Fibroblast of upper back skin (primary cell): Measurements from ENCODE around the gene ESRP2.

Experiments used
- DNase-seq: peaks from one replicate; pipeline ENCODE4 v3.0.0-alpha.2; 2013

ESRP2 gene

GRCh38 chr16:68263559-68264127 lies 27.7 kb upstream of the ESRP2 start:
- no peak for DNase-seq

DNA sequence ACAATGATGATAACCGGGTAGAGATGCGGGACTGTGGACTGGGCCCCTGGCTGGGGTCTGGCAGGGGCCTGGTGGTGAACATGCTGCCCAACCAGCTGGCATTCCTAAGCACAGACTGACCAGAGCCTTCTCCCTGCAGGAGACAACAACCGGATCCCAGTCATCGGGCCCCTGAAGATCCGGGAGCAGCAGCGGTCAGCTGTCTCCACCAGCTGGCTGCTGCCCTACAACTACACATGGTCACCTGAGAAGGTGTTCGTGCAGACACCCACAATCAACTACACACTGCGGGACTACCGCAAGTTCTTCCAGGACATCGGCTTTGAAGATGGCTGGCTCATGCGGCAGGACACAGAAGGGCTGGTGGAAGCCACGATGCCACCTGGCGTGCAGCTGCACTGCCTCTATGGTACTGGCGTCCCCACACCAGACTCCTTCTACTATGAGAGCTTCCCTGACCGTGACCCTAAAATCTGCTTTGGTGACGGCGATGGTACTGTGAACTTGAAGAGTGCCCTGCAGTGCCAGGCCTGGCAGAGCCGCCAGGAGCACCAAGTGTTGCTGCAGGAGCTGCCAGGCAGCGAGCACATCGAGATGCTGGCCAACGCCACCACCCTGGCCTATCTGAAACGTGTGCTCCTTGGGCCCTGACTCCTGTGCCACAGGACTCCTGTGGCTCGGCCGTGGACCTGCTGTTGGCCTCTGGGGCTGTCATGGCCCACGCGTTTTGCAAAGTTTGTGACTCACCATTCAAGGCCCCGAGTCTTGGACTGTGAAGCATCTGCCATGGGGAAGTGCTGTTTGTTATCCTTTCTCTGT lies 23.3 kb upstream of the ESRP2 start:
- no peak for DNase-seq

GRCh38 chr16:68257906-68258800 lies 22.2 kb upstream of the ESRP2 start:
- DNase-seq = no peak

GRCh38 chr16:68257251-68257905 lies 21.5 kb upstream of the ESRP2 start:
- DNase-seq = no peak

DNA sequence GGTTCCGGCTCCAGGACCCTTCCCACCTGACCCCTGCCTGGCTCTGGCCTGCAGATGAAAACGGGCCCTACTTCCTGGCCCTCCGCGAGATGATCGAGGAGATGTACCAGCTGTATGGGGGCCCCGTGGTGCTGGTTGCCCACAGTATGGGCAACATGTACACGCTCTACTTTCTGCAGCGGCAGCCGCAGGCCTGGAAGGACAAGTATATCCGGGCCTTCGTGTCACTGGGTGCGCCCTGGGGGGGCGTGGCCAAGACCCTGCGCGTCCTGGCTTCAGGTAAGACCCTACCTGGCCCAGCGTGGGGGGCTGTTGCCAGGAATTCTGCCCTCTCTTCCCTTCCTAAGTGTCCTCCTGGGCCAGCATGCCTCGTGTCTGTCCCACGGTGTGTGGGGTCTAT lies 19.8 kb upstream of the ESRP2 start:
- DNase-seq = no peak

DNA sequence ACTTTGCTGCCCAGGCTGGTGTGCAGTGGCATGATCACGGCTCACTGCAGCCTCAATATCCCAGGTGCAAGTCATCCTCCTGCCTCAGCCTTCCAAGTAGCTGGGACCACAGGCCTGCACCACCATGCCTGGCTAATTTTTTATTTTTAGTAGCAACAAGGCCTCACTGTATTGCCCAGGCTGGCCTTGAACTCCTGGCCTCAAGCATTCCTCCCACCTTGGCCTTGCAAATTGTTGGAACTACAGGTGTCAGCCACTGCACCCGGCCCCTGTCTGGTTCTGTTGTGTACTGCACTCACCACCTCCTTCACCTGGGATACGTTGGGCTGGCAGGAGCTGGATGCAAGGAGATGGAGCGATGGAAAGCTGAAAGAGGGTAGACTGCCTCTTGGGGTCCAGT lies 17.8 kb upstream of the ESRP2 start:
- no peak for DNase-seq

- DNase-seq = no peak
Measured at GRCh38 chr16:68252383-68252782, 16.5 kb upstream of the ESRP2 start.

- no peak for DNase-seq
Measured at GRCh38 chr16:68251832-68252231, 15.9 kb upstream of the ESRP2 start.

- no peak for DNase-seq
Measured at GRCh38 chr16:68250951-68251350, 15.0 kb upstream of the ESRP2 start.

- no peak for DNase-seq
Measured at GRCh38 chr16:68249371-68249770, 13.4 kb upstream of the ESRP2 start.

GRCh38 chr16:68247932-68248331 lies 12.0 kb upstream of the ESRP2 start:
- no peak for DNase-seq

- no peak for DNase-seq
Measured at GRCh38 chr16:68247400-68247799, 11.5 kb upstream of the ESRP2 start.

DNA sequence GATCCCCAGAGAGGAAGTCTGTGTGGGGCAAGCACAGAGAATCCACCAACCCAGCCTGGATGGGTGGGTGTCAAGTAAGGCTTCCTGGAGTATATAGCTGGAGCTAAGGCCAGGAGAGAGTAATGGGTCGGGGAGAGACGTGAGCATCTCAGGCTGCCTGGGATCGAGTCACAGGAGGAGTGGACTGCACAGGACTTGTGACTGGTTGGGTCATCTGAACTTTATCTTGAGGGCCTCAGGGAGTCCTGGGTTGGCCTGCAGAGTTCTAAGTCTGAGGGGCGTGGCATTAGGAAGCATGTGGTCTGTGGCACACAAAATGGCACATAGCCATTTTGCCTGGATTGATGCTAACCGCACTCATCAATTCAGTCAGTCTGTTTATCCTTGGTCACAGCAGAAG lies 10.7 kb upstream of the ESRP2 start:
- no peak for DNase-seq

- DNase-seq = no peak
Measured at GRCh38 chr16:68246121-68246520, 10.2 kb upstream of the ESRP2 start.

DNA sequence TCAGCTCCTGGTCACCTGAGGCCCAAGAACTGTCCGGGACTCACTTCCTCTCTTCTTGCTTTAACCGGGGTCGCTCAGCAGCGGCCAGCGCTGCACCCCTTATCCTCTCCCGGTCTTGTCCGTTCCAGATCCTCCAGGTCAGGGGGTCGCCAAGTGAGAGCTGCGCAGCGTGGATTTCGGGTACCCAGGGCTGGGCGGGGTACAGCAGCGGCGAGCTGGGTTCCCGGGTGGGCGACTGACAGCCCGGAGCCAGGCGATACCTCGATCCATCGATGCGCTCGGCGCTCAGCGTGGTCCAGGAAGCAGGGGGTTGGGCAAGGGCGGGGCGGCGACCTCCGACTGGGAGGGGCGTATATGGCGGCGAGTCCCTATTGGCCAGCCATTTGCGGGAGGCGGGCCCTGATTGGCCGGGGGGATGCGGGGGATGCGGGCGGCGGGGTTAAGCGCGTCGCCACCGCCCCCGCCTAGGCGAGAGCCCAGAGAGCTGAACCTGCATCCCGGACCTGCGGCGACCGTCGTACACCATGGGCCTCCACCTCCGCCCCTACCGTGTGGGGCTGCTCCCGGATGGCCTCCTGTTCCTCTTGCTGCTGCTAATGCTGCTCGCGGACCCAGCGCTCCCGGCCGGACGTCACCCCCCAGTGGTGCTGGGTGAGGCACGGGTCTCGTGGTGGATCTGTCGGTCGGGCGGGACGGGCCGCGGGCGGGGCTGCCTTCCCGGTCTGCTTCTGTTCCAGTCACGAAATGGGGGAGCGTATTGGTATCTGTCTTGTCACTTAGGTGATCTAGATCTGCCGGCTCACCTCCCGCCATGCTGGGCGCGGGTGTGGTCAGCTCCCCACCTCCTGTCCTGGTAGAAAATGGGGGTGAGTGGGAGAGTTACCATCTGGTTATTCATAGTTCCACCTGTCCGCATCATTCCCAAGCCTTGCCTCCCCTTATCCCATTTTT lies 9.3 kb upstream of the ESRP2 start, which contains the start of gene PLA2G15:
Gene PLA2G15 (plus strand): TSS at position 471 of the 951 bp plus-strand sequence. CDS start 54 bp downstream, at position 525.
- DNase-seq = peak; percentile 92

DNA sequence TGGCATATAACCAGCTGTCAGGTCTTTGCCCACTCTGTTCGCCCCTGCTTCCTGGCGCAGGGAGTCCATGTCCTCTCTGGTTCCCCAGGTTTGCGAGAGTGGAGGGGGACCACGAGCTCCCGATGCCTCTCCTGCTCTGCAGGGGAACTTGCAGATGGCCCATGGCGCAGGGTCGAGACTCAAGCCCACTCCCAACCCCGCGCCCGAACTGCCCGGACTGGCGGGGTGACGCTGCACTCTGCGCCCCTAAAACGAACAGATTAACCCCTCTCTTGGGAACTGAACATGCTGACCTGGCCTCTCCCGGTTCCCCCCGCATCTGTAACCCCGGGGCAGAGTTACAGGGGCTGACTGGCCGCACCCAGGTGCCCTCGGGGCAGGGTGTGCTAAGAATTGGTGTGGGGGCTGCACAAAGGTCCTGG lies 8.6 kb upstream of the ESRP2 start:
- DNase-seq = no peak

DNA sequence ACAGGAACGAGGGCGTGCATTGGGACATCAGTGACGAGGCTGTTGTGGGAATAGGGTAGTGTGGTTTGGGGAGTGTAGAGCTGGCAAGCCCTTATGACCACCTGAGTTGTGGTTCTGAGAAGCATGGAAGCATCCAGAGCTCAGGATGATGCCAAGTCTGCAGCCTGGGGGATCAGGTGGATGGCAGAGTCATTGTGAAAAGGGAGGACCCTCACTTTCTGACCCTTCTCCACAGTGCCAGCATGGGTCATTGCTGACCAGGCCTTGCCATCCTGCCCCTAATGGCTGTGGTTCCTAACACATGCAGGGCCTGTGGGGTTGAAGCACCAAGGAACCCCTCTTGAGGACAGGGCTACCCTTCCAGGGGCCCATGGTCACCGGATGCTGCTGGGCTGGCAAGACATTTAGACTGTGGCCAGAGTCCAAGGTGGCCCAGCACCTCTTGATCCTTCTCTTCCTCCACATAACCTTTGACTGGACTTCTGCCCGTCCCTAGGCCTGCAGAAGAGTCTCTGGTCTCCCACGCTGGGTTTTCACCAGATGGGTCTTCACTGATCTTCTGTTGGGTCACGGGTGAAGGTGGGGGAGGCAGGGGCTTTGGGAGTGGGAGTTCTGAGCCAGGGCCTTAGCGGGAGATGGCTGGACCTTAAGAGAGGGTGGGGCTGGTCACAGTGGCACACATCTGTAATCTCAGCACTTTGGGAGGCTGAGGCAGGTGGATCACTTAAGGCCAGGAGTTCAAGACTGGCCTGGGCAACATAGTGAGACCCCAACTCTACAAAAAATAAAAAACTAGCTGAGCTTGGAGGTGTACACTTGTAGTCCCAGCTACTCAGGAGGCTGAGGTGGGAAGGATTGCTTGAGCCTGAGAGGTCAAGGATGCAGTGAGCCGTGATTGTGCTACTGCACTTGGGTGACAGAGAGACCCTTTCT lies 7.3 kb upstream of the ESRP2 start:
- DNase-seq = no peak

- no peak for DNase-seq
Measured at GRCh38 chr16:68242085-68242484, 6.2 kb upstream of the ESRP2 start.

DNA sequence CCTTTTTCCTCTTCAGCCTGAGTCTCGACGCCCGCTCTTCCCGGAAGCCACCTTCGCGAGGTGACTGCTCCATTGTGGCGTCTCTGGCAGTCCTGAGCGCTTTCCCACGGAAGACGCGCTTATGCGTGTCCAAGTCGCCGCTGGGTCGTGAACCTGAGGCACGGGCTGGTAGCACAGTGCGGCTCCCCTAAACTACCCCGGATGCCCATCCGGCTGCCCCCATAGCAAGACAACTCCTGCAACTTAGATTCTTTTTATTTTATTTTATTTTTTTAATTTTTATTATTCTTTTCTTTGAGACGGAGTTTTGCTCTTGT lies 2.1 kb upstream of the ESRP2 start:
- no peak for DNase-seq

- DNase-seq = peak; percentile 98
Measured at GRCh38 chr16:68237243-68238028, 1.5 kb upstream of the ESRP2 start.
